Activated CD8-positive, alpha-beta memory T cell treated with anti-CD3 and anti-CD28 coated beads, Interleukin-2, amount 50 U/mL, for 48 hours (primary cell): ENCODE data around the gene SPRN.
"Not testable (repeated sequence)": the region's sequence is repeated elsewhere in the genome, so short reads cannot be mapped to it uniquely, and the experiment has no call there.

Source experiments
- DNase-seq: peaks from one replicate; pipeline ENCODE4 v3.0.0-alpha.2; 2020

The SPRN gene

DNA sequence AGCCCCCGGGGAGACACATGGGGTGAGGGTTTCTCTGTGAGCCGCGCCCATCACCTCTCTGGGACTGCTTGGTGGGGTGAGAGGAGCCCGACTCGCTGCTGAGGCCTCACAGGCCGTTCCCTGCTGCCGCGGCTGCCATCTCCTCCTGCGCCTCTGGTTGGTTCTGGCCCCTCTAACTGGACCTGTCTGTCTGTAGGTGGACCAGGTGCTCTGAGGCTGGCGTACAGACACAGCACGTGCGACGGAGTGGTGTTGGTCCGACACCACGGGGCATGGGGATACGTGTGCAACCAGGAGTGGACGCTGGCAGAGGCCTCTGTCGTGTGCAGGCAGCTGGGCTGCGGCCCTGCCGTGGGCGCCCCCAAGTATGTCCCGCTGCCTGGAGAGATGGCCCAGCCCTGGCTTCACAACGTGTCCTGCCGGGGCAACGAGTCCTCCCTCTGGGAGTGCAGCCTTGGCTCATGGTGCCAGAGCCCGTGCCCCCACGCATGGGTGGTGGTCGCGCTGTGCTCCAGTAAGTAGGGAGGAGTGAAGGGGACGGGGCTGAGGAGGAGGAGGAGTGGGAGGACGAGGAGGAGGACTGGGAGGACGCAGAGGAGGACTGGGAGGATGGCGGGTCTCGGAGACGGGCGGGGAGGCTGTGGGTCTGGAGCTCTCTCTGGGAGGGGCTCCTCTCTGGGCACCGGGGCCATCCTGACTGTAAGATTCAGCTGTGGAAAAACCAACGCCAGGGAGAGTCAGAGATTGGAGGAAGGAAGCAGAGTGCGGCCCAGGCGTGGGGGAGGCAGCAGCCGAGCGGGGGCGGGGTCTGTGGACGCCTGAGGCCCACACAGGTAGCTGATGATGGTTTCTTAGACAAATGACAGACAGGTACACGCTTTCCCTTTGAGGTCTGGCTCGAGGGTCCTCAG, 31.9 kb upstream of the SPRN start:
- no peak for DNase-seq

DNA sequence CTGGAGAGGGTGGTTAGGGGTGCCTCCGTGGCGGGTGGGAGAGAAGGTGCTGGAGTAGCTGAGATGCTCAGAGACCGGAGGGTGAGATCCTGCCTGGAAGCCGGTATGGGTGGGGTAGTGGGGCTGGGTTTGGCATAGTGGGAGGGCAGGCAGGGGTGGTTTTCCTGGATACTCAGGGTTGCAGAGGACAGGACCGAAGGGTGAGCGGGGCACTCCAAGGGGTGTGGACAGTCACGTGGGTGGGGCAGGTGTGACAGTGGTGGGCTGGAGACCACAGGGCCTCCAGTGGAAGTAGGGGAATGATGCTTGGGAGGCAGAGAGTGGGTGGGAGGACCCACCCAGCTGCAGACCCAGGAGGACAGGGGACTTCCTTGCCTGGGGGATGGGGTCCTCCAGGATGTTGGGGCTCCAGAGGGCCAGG, 31.2 kb upstream of the SPRN start:
- DNase-seq = no peak

DNA sequence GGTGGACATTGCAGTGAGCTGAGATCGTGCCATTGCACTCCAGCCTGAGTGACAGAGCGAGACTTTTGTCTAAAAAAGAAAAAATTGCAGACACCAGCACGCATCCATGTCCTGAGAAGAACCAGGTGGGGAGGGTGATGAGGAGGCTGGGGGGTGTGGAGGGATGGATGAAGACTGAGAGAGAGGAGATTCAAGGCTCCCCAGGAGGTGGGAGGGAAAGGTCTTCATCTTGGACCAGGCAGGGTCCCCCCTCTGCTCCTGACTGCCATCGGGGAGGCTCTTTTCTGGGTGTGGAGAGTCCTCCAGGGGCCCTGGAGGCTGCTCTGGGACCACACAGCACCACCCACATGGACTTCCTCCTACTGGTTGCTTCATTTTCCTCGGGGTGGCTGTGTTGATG, 30.8 kb upstream of the SPRN start:
- no peak for DNase-seq

DNA sequence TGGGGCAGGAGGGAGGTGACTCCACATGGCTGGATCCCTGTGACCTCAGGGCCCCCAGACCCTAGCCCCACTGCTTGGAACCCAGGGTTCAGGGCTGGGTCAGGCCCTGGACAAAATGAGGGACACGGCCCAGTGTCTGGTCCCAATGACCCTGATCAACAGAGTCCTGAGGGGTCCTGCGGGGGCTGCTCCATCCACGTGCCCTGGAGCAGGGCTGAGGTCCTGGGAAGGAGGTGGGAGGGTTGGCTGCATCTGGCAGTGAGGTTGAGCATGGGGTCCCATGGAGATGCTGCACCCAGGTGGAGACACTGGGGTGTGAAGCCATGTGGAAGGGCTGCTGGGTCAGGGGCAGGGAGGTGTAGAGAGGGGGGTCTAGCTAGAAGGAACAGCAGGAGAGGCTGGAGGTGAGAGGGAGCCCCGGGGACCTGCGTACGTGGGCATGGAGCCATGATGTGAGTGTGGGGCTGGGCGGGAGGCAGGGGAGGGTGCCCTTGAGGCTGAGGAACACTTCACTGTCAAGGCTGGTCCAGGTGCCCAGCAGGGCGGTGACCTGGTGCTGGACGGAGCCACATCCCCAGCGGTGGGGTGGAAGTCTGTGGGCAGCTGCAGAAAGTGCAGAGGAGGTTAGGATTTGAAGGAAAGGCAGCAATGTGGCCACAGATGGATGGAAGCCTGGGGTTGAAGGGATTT, 29.9 kb upstream of the SPRN start:
- no peak for DNase-seq

DNA sequence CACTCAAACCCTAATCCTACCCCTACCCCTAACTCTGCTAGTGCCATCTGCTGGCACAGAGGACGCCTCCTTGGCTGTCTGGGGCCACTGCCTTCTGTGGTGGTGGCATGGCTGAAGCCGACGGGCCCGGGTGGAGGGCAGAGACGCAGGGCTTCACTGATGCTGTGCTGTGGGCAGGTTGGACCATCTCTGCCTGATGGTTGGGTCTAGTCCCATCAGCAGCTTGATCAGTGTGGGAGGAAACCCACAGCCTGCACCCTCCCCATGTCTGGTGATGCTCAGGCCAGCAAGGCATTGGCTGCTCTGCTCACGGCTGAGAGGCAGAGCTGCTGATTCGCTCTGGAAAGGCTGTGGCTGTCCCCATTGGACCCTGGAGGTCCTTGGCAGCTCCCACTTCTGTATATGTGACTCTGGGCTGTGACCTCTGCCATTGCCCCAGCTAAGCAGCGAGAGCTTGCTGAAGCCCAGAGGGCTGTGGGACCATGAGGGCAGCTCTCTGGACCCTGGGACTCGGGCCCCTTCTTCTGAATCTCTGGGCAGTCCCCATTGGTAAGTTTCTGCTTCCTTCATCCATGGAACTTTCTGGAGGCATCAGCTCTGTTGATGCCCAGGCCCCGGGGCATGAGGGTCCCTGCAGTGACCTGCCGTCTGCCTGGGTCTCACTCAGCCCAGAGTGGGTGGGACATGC, 29.2 kb upstream of the SPRN start, which contains the start of gene SCART1:
SCART1 (plus strand) TSS at position 430 of the 688 bp plus-strand sequence; CDS start at position 483, 53 bp downstream.
- no peak for DNase-seq

DNA sequence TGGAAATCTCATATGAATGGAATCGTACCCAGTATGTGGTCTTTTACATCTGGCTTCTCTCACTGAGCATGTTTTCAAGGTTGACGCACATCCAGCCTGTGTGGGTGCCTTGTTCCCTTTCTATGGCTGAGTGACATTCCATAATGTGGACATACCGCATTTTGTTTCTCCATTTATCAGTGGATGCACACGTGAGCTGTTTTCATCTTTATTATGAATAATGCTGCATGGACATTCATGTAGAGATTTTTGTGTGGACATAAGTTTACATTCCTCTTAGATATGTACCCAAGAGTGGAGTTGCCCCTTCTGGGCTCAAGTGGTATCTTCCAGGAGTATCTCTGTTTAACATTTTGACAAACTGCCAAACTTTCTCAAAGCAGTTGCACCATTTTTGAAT, 28.0 kb upstream of the SPRN start:
- no peak for DNase-seq

DNA sequence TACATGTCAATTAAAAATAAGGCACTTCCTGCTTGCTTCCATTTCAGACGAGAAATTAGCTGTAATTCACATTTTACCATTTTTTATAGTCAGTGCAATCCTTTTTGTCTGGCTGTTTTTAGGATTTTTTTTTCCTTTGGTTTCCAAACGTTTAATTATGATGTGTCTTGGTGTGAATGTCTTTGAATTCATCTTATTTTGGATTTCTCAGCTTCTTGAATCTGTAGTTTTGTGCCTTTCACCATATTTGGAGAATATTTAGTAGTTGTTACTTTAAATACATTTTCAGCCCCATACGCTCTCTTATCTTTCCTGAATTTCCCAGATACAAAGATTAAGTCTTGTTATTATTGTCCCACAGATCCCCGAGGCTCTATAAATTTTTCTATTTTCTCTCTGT, 26.9 kb upstream of the SPRN start:
- no peak for DNase-seq

DNA sequence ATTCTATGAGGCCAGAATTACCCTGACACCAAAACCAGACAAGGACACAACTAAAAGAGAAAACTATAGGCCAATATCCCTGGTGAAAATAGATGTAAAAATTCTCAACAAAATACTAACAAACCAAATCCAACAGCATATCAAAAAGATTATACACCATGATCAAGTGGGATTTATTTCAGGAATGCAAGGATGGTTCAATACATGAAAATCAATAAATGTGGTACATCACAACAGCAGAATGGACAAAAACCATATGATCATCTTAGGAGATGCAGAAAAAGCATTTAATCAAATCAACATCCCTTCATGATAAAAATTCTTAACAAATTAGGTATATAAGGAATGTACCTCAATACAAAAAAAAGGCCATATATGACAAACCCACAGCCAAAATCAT, 23.7 kb upstream of the SPRN start:
- DNase-seq = no peak

DNA sequence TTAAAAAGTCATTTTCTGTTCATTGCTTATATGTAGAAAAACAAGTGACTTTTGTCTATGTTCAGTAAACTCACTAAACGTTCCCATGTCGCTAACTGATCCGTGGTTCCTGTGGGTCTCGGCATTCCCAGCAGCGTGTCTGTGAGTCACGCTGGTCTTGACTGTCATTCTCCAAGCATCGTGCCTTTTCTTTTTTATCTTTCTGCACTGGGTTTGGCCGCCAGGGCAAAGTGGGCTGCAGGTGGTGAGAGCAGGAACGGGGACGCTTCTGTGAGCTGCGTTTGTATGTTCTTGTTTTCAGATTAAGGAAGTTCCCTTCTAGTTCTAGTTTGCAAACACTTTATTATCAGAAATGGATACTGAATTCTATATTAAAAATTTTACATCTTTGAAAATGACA, 22.6 kb upstream of the SPRN start:
- no peak for DNase-seq

DNA sequence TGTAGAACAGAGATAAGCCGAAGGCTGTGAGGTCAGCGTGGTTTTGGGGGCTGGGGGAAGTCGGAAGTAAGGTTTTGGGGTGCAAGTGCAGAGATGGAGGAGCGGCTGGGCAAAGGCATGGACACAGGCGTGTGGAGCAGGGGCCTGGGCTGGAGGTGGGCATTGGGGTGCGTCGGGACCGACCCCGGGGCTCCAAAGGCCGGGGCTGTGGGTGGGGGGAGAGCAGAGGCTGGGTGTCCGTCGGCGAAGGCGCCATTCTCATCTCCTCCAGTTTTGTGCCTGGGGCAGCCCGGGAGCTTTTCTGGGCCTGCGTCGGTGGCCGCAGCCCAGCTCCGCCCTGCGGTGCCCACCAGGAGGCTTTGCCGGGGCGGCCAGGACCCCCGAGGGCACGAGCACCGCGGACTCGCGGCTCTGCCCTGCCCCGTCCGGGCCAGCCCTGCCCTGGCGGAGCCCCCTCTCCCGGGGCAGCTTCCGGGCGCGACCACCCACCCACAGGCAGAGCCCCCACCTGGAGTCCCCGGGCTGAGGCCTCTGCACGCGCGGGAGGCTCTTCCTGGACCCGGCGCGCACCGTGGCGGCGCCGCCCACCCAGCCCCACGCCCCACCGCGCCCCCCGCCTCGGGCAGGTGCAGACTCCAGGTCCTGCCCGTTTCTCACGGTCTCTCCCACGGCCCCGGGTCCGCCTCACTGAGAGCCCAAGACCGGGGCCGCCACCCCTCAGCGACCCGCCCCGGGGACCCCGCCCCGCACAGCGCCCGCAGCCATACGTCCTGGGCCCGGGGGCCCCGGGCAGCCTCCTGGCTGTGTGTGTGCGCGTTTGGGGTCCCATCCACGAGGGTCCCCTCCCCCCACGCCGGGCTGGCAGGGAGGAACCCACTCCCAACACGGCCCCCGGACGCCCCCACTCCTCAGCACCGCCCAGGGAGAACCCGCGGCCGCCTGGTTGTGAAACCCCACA, 21.6 kb upstream of the SPRN start:
- DNase-seq = no peak

DNA sequence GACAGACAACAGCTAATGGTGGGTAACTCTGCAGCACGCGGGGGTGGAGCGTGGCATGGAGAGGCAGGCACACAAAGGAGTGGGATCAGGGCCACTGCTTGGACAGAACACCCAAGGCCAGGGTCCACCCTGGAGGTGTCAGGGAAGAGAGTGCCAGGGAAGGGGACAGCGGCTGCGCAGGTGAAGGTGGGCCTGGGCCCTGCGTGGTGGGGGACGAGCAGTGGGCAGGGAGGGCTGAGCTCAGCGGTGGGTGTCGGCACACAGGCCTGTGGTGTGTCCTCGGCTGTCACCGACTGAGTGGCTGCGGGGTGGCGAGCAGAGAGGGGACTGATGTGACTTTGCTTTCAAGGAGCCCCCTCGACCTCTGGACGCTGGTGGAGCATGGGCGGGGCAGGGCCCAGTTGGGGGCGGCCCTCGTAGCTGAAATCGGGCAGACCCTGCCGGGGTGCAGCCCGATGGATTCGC, 20.9 kb upstream of the SPRN start:
- no peak for DNase-seq

DNA sequence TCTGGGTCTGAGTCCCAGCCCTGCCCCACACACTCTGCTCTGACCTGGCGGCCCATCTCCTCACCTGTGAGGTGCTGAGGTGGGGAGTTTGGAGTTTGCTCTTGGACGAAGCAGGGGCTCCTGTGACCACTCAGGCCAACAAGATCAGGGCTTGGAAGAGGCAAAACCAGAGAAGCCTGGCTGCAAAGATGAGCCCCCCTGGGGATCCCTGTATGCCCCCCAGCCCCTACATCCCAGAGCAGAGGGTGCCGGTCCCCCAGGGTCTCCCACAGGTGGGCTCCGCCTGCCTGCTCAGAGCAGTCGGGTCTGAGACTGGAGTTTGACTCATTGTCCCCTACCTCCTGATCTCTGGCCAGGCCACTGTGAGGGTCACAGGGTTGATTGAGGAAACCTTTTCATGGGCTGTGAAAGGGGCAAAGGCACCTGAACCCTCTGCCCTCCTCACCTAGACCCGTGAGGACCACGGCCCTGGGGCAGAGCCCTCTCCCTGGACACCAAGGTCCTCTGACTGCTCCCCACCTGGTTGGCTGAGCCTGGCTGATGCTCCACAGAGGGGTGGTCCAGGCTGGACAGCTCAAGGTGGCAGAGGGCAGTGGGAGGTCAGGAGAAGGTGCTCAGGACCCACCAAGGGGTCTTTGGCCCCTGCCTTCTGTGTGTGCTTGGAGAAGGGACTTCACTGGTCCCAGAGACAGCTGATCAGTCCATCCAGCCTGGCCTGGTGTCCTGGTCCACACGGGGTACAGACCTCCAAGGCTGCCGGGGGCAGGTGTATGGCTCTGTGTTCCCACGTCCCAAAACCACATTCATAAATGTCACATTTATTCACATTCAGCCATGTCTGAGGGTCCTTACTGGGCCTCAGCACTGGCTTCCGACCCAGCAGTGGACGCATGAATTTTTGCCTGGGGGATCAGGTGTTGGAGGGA, 20.2 kb upstream of the SPRN start:
- DNase-seq = no peak

DNA sequence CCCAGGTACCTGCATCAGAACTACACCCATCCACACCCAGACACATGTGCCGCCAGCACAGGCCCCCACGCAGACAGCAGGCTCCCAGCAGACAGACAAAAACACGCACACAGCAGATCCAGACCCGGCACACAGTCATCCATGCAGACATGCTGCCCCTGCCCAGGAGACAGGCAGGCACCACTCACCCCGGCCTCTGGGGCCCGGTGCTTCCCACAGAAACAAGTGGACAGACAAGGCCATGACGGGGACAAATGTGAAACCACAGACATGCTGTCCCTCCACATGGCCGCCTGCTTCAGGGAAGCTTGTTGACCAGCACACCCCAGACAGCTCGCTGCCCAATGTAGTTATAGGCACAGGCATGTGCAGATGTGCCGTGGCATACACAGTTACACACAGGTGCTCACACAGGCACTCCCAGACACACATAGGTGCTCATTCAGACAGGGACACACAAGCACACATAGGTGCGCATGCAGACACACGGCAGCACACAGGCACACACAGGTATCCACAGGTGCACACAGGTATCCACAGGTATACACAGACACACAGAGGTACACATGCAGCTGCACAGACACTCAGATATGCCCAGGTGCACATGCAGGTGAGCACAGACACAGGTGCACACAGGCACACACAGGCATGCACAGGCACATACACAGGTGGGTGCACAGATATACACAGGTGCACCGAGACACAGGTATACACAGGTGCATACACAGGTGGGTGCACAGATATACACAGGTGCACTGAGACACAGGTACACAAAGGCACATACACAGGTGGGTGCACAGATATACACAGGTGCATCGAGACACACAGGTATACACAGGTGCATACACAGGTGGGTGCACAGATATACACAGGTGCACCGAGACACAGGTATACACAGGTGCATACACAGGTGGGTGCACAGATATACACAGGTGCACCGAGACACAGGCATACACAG, 18.8 kb upstream of the SPRN start:
- peak; percentile 49 for DNase-seq

DNA sequence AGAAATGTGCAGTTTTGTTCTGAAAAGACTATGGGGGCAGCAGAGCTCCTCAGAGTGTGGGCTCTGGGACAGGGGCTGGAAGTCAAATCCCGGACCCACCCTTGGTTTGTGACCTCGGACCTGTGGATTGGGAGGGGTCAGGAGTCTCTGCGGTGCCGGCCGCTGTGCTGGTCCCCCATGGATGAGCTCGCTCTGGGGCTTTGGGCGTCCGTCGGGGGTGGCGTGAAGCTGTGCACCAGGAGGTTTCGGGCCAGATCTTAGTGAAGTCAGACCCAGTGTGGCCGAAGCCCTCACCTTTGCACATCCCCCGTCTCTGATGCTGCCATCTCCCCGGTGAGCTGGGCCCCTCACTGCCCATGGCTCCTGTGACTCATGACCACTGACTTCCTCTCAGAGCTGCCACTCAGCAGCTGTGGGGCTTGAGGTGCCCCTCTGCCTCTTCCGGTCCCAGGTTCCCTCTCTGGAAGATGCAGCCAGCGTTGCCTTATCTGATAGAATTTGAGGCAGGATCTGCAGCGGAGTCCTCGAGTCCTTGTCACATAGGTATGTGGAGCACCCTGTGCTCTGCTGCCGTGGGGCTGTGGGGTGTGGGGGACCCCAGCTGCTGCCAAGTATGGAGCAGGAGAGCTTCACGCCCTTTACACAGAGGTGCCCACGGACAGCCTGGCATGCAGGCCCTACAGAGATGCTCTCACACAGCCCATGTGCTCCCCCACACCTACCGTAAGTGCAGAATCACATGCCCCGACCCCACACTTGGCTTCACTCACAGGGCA, 18.0 kb upstream of the SPRN start:
- peak; percentile 59 for DNase-seq

DNA sequence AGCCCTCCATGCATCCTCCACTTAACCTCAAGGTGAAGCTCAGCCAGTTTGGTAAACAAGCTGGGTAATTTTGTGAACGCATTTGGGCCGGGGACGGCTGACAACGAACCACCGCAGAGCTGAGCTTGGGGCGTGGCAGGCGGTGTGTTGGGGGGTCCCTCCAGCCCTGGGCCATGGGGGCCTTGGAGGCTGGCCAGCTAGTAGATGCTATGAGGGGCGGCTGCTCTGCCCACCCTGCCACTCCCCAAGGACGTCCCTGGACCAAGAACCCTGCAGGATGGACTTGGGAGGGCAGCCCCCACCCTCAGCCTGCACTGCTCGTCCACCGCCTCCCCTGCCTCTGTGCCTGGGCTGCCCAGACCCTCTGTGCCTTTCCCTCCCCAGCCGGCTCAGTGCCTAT, 17.4 kb upstream of the SPRN start:
- DNase-seq = peak; percentile 46

DNA sequence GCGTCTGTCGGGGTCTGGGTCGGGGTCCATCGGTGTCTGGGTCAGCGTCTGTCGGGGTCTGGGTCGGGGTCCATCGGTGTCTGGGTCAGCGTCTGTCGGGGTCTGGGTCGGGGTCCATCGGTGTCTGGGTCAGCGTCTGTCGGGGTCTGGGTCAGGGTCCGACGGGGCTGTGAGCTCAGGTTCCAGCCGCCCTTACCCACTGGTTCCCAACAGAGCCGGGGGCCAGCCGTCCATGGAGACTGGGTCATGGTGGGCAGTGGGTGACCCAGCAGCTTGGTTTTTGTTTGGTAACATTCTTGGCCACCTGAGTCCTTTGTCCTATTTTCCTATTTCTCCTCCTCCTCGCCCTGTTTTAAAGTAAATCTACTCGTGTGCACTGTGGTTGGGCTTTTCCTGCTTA, 16.9 kb upstream of the SPRN start:
- not testable (repeated sequence) for DNase-seq

DNA sequence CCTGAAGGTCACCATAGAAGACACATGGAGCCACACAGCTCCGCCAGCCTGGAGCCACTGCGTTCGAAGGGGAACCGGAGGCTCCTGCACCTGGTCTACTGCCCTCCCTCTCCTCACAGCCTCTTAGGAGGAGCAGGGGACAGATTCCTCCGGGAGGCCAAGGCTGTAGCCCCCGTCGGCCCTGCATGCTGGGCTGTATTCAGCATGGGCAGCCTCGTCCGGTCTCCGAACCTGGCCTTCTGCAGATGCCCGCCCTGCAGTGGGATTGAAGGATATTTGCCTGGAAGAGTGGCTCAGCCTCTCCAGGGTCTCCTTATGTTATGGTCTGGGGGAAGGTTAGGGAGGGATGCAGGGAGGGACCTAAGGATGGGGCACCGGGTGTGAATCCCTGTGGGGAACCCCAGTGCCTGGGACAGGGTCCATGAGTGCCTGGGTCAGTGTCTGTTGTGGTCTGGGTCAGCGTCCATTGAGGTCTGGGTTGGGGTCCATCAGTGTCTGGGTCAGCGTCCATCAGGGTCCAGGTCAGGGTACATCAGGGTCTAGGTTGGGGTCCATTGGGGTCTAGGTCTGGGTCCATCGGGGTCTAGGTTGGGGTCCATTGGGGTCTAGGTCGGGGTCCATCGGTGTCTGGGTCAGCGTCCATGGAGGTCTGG, 16.3 kb upstream of the SPRN start:
- DNase-seq = no peak
